Sigmoid colon (tissue), 4 donors: ENCODE data around the gene XYLB.

Source experiments
- EP300 ChIP-seq, 4 donors: sonication (generic); formaldehyde crosslinking; IDR thresholded peaks; one replicate each; pipeline ENCODE4 v1.6.1; 2017; ENCODE audit warnings: antibody characterized with exemption in 4 of 4
- POLR2A ChIP-seq, 2 donors: fragments of 450-650 bp; IDR thresholded peaks; one replicate each; pipeline ENCODE4 v1.6.1; 2016; ENCODE audit warnings: antibody characterized with exemption in 2 of 2, mild to moderate bottlenecking in 2 of 2, moderate library complexity in 2 of 2
- POLR2AphosphoS5 ChIP-seq, 4 donors: sonication (generic); formaldehyde crosslinking; IDR thresholded peaks; one replicate each; pipeline ENCODE4 v1.6.1; 2017; ENCODE audit warnings: antibody characterized with exemption in 4 of 4
- TF ChIP-seq, protein P1 (sequence below), 4 experiments: fragments of 450-650 bp in 3 of 4; fragments of 200-600 bp in 1 of 4; IDR thresholded peaks; one replicate each; pipeline ENCODE4 v1.5.1; 2016 to 2019; ENCODE audit warnings: antibody characterized with exemption in 4 of 4, mild to moderate bottlenecking in 3 of 4, moderate library complexity in 2 of 4

GRCh38 chr3:38372214-38372601 lies 25.6 kb downstream of the XYLB start:
- TF ChIP-seq, protein P1, sequence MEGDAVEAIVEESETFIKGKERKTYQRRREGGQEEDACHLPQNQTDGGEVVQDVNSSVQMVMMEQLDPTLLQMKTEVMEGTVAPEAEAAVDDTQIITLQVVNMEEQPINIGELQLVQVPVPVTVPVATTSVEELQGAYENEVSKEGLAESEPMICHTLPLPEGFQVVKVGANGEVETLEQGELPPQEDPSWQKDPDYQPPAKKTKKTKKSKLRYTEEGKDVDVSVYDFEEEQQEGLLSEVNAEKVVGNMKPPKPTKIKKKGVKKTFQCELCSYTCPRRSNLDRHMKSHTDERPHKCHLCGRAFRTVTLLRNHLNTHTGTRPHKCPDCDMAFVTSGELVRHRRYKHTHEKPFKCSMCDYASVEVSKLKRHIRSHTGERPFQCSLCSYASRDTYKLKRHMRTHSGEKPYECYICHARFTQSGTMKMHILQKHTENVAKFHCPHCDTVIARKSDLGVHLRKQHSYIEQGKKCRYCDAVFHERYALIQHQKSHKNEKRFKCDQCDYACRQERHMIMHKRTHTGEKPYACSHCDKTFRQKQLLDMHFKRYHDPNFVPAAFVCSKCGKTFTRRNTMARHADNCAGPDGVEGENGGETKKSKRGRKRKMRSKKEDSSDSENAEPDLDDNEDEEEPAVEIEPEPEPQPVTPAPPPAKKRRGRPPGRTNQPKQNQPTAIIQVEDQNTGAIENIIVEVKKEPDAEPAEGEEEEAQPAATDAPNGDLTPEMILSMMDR (IDR thresholded peaks at IDR 0.05): no peak
- TF ChIP-seq POLR2A (IDR thresholded peaks at IDR 0.05): no peak
- TF ChIP-seq EP300 (IDR thresholded peaks at IDR 0.05): no peak
- no peak for TF ChIP-seq POLR2AphosphoS5 (IDR thresholded peaks at IDR 0.05)
